Measurements from ENCODE around the gene MNX1.

DNA sequence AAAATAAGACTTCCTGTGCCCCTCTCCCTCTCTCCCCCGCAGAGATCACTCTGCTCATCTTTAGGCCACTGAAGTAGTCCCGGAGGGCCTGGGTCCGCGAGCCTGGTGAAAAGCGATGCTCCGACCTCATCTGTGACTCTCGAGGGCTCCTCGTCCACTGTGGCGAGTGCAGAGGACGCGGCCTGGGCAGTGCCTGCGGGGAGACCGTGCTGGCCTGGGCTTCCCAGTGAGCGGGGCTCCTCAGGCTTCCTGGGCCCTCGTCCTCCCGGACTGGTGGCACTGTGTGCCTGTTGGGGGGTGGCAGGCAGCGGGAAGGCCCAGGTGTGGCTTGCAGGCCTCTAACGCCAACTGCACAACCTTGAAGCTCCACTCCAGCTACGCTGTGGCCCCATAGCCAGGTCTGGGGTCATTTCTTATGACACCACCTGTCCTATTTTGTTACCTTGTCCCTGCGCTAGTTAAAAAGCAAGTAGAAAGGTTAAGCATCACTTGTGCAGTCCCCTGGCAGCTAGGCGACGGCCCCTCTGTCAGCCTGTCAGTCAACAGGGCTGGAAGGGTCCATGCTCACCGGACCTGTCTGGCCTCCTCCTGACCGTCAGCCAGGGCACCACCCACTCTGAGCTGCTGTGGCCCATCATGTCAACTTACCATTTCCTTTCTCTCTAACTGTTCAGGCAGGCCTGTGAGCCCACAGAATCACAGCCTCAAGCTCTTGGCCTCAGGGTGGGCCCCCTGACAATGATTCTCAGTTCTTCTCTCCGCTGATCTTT is 20.5 kb downstream of the MNX1 start:
- TF ChIP-seq POLR2A (IDR thresholded peaks at IDR 0.05) = no peak
- TF ChIP-seq, protein P1, sequence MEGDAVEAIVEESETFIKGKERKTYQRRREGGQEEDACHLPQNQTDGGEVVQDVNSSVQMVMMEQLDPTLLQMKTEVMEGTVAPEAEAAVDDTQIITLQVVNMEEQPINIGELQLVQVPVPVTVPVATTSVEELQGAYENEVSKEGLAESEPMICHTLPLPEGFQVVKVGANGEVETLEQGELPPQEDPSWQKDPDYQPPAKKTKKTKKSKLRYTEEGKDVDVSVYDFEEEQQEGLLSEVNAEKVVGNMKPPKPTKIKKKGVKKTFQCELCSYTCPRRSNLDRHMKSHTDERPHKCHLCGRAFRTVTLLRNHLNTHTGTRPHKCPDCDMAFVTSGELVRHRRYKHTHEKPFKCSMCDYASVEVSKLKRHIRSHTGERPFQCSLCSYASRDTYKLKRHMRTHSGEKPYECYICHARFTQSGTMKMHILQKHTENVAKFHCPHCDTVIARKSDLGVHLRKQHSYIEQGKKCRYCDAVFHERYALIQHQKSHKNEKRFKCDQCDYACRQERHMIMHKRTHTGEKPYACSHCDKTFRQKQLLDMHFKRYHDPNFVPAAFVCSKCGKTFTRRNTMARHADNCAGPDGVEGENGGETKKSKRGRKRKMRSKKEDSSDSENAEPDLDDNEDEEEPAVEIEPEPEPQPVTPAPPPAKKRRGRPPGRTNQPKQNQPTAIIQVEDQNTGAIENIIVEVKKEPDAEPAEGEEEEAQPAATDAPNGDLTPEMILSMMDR (IDR thresholded peaks at IDR 0.05) = no peak

All from body of pancreas (tissue), 4 donors.